HG02970 (cell line): ENCODE results near the gene CEL.
A peak's percentile ranks its signal among the peaks of the same experiment; 100 is the strongest.
"Not testable (repeated sequence)": the region's sequence is repeated elsewhere in the genome, so short reads cannot be mapped to it uniquely, and the experiment has no call there.

Experiments
- ATAC-seq: cut with Tn5 transposase; IDR thresholded peaks from one replicate; pipeline ENCODE4 v1.9.1; 2021; ENCODE audit warnings: mild to moderate bottlenecking, moderate library complexity, moderate number of reproducible peaks; ENCODE audit not compliant: unreplicated experiment, low FRiP score

Gene CEL

DNA sequence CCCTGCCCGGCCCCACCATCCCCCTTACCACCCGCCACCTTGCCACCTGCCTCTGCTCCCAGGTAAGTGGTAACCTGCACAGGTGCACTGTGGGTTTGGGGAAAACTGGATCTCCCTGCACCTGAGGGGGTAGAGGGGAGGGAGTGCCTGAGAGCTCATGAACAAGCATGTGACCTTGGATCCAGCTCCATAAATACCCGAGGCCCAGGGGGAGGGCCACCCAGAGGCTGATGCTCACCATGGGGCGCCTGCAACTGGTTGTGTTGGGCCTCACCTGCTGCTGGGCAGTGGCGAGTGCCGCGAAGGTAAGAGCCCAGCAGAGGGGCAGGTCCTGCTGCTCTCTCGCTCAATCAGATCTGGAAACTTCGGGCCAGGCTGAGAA, at the start of gene CEL:
CEL (plus strand) TSS at position 218 of the 382 bp plus-strand sequence; CDS start at position 240, 22 bp downstream.
- not testable (repeated sequence) for ATAC-seq

DNA sequence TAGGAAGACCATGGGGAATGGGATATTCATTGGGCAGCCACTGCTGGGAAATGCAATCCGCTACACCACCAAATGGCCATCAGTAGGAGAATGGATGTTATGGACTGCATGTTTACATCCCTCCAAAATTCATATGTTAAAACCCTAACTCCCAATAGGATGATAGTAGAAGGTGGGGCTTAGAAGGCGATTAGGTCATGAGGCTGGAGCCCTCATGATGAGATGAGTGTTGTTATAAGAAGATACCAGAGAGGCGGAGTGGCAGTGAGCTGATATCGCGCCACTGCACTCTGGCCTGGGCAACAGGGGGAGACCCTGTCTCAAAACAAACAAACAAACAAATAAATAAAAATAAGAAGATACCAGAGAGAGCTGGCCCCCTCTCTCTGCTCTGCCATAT, 47.1 kb upstream of the CEL start:
- no peak for ATAC-seq

DNA sequence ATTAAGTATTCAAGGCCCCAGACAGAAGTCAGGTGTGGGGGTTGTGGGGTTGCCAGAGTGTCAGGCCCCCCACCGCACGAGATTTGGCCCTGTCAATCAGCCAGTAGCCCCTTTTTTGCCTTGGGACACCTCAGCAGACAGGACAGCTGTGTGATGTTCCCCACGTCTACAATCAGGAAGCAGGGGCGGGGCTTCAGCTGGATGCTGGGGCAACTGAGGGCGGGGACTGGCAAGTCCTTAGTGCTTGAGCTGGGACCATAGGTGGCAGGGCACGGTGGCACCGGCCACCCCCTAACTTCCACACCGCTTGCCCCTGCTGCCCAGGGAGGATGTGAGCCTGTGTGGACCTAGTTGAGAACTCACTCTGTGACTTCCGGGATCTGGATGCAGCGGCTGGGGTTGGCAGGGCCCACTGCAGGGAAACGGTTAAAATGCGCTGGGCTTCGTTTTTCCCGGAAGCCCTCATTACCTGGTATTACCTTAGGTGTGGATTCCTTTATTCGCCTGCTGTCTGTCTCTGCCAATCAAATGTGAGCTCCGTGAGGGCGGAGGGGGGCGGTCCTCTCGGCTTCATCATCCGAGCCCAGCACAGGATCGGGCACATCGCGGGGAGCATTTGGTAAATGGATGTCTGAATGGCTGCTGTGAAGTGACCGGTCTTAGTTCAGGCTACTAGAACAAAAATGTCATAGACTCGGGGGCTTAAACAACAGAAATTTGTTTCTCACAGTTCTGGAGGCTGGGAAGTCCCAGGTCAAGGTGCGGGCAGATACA, 38.5 kb upstream of the CEL start:
- ATAC-seq, result no peak

DNA sequence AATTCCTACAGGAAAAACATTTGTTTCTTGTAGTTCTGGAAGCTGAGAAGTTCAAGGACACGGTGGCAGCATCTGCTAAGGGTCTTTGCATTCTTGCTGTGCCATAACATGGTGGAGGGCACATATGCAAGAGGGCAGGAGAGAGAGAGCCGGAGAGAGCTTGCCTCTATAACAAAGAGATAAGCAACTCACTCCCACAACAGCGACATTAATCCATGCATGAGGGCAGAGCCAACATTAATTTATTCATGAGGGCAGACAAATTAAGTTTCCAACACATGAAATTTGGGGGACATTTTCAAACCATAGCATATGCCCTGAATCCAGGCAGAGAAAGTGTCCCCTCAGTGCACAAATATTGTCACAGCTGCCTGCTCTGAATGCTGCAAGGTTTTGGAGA, 35.4 kb upstream of the CEL start:
- ATAC-seq, result no peak

DNA sequence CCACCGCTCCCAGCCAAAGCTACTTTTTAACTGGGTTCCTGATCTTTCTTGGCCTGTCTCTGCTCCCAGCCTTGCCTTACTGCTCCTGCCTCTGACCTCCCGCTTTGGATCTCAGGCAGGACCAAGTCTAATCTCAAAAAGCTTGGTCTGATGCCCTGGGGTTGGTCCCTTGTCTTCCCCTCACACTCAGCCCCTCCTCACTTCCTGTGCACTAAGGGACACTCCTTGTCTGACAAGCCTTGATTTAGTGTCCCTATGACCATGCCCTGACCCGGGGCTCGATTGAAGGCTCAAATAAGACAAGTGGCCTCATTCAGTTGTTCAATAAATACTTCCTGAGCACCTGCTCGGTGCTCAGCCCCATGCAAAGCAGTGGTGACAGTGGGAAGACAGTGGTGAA, 34.6 kb upstream of the CEL start:
- ATAC-seq, result no peak

DNA sequence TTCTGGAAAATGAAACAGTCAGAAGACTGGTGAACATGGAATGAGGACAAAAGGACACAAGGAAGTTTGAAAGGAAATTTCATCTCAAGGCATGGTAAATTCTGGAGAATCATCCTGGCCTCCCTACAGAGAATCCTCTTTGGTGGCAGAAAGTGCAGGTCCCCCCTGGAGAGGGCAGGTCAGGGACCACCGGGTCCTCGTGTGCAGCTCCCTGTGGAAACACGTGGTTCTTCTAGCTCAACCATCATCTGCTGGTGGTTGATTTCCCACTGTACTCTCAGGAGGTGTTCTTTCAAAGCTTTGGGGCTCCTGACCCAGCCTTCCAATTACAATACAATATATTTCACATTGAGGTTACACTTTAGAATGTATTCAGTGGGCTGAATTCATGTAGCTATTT, 33.6 kb upstream of the CEL start:
- no peak for ATAC-seq

DNA sequence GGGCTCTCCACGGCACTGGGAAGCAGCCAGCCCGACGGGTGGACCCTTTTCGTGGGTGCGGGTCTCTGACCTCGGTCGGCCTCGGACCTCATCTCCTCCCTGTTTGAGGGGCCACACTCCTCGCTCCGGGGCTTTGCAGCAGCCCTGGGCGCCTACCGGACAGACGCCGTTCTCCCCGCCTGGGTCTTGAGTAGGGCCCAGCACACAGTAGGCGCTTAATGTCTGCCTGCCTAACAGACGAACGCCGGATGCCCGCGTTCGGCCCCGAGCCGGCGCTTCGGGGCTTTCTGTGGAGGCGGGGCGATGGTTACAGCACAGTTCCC, 31.8 kb upstream of the CEL start:
- no peak for ATAC-seq

DNA sequence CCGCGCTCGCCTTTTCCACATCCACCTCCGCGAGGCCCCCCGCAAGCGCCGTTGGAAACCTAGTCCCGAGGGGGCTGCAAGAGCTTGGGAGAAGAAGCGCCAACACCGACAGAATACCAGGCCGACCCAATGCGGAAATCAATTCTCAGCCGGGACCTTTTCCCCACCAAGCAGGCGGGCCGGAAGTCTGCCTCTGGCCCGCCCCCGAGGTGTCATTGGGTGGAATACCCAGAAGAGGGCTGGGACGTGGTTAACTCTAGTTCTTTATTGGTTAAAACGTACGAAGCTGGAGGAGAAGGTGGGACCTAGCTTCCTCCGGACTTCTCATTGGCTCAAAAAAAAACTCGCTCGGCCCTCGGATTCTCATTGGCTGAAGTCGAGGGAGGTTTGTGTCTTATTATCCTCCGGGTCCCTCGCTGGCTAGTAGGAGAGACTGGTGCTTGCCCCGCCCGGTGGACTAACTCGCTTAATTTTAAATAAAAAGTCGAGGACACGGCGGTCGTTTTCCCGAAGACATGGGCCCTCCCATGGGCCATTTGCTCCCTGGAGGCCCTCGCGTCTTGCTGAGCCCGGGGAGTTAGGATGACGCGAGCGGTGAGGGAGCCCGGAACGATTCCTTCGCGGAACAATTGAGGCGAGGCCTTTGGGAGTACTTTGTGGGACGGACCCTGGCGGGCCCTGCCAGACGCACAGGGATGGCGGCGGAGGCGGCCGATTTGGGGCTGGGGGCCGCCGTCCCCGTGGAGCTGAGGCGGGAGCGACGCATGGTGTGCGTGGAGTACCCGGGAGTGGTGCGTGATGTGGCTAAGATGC, 31.3 kb upstream of the CEL start, which contains the start of gene GTF3C5:
GTF3C5 (plus strand) TSS at position 681 of the 813 bp plus-strand sequence; CDS start at position 696, 15 bp downstream.
- ATAC-seq, result peak; percentile 94

DNA sequence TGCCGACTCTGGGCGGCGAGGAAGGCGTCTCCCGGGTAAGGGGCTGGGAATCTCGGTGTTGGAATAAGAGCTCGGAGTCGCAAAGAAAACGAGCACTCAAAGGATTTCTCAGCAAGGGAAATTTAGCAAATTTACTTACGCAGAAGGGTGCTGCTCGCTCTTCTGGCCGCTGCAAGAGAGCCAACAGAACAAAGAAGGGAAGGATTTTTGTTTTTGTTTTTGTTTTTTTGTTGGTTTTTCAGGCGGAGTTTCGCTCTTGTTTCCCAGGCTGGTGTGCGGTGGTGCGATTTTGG, 30.7 kb upstream of the CEL start:
- ATAC-seq, result no peak

DNA sequence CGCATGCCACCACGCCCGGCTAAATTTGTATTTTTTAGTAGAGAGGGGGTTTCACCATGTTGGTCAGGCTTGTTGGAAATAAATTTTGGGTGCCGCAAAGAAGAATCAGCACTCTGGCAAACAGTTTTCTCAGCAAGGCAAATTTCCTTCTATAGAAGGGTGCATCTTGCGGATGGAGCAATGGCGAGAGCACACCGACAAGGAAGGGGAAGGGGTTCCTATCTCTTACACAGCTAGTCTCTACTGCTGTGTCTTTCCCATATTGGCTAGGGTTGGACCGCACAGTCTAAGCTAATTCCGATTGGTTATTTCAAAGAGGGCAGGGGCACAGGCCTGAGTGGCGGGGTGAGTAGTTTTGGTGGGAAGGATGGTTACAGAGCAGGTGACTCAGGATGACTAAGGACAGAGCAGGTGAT, 30.3 kb upstream of the CEL start:
- no peak for ATAC-seq

DNA sequence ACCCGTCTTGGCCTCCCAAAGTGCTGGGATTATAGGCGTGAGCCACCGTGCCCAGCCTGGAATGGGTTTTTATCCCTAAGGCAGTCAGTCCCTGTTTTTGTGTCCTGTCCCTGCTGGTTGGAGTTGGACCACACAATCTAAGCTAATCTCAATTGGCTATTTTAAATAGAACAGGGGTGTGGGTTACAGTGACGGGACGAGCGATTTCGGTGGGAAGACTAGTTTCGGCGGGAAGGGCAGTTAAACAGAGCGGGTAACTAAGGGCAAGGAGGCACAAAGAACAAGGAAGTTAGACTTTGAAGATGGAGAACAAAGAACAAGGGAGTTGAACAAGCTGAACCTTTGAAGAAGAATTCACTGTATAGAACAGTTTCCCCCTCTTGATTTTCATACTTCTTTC, 29.6 kb upstream of the CEL start:
- ATAC-seq, result no peak

DNA sequence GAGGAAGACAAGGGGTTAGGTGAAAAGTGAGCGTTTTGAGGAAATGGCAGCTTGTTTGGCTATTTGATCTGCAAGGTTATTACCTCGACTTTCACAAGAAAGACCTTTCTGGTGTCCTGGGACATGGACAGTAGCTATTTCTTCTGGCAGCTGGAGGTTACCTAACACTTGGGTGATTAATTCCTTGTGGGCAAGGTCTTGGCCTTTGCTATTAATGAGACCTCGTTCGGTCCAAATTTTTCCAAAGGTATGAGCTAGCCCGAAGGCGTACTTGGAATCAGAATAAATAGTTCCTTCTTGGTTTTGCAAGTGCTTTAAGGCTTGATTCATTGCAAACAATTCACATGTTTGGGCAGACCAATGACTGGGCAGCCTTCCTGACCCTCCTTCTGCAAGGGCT, 26.1 kb upstream of the CEL start:
- no peak for ATAC-seq

DNA sequence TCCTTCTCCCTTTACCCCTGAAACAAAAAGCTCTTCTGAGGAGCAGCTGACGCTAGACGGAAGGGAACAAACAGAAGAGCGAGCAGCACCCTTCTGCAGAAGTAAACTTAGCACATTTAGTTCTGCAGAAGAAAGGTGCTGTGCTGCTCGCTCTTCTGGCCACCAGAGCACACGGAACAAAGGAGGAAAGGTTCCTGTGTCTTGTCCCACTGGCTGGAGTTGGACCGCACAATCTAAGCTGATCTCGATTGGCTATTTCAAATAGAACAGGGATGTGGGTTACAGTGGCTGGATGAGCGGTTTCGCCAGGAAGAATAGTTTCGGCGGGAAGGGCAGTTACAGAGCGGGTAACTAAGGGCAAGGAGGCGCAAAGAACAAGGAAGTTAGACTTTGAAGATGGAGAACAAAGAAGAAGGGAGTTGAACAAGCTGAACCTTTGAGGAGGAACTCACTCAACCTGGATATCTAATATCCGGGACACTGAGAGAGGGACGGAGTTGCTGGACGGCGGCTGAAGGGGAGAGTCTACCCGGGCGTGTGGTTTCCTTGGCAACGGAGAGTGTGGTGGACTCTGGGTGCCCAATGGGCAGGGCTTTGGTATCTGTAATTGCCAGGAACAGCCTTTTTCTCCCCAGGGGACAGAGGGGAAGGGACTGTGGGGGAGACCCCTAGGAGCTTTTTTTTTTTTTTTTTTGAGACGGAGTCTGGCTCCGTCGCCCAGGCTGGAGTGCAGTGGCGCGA, 23.8 kb upstream of the CEL start:
- no peak for ATAC-seq

DNA sequence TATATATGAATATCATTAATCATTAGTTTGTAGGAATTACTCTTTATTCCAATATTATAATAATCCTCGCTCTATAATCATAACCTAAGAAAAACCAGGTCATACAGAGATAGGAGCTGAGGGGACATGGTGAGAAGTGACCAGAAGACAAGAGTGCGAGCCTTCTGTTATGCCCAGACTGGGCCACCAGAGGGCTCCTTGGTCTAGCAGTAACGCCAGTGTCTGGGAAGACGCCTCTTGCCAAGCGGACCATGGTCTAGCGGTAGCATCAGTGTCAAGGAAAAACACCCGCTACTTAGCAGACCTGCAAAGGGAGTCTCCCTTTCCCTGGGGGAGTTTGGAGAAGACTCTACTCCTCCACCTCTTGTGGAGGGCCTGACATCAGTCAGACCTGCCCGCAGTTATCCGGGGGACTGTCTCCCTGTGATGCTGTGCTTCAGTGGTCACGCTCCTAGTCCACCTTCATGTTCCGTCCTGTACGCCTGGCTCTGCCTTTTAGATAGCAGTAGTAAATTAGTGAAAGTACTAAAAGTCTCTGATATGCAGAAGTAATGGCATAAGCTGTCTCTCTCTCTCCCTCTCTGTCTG, 20.8 kb upstream of the CEL start:
- ATAC-seq, result not testable (repeated sequence)

DNA sequence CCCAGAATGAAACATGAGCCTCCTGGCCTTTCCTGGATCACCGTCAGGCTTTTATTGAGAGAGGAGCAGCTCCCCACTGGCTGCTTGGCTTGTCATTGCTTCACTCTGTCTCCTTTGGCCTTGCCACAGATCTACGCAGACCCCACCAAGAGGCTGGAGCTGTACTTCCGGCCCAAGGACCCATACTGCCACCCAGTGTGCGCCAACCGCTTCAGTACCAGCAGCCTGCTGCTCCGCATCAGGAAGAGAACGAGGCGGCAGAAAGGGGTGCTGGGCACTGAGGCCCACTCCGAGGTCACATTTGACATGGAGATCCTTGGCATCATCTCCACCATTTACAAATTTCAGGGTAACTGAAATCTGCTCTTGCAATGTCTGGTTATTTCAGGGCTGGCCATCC, 19.8 kb upstream of the CEL start:
- ATAC-seq, result no peak

DNA sequence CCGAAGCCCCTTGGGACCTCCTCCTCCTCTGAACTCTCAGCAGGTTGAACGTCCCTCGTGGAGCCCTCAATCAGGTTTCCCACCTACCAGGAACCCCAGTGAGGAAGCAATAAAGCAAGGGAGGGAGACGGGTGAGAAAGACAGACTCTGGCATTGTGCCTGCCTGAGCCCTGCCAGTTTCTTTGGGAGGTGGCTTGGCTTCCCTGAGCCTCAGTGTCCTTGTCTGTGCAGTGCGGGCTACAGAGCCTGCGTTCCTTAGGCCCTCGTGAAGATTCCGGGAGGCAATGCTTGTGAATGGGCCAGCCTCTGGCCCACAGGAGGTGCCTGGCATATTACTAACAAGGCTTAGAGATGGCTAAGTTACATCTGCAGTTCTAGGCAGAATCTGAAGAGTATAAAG, 19.1 kb upstream of the CEL start:
- no peak for ATAC-seq

DNA sequence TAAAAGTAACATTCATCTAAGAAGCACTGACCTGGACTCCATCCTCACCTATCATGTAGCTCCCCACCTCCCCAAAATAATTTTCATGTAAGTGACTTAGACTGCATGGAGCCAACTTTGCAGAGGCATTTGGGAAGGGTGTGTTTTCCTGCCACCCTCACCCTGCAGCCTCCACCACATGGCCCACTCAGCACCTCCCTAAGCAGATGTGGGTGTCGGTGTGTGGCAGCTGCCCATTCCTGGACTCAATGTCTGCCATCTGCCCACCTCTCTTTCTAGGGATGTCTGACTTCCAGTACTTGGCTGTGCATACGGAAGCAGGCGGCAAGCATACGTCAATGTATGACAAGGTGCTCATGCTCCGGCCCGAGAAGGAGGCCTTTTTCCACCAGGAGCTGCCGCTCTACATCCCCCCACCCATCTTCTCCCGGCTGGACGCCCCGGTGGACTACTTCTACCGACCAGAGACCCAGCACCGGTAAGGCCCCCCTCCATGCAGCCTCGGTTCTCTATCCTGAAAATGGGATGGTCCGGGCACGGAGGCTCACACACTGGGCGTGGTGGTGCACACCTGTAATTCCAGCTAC, 18.2 kb upstream of the CEL start:
- ATAC-seq, result no peak

DNA sequence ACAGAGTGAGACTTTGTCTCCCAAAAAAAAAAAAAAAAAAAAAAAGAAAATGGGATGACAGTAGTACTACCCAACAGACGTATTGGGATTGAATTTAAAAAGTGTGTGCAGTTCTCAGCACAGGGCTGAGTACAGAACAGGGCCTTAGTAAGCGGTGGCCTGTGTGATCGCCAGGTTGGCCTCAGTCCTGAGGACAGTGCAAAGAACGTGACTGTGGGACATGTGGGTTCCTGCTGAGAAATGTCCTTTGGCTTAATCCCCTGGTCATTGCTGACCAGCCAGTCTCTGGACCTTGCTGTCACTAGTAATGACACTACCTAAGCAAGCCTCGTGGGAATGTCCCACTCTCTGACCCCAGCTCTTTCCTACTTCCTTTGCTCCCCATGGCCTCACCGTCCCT, 17.7 kb upstream of the CEL start:
- no peak for ATAC-seq

DNA sequence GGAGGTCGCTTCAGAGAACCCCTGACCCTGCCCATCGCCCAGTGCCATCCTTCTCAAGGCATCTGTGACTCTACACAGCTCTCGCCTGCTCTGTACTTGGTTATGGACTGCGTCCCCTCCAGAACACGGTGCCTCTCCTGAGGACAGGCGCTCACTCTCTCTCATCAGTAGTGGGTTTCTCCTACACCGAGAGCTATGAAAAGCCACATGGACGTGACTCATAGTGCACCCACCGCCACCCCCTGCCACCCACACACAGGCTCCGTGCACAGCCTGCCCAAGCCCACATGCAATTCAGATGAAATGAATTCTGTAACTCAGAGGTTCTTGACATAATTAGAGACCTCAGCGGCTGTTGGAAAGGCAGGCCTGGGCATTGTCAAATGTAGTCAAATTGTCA, 17.1 kb upstream of the CEL start:
- no peak for ATAC-seq

DNA sequence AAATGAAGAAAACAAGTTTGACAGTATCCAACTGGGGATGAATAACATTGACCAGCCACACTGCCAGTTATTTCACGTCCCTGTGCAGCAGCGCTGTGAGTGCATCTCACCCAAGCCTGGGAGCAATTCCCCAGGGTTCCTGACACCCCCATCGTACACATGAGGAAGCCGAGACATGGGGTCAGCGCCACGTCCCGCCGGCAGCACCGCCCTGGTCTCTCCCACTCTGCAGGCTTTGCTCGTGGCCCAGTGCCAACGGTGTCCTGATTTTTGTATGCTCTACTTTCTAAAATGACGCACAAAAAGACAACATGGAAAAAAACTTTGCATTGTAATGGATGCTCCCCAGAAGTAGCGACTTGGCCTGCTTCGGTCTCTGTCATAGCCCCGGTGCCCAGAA, 16.6 kb upstream of the CEL start:
- ATAC-seq, result no peak
